ENCODE measurements around the gene HOXD12. TPM values are rescaled to one million over a fixed set of nuclear protein-coding genes. Genes with fewer than 3 reads are reported as not detected.

The HOXD12 gene
- total RNA-seq, 4 donors from 2014 or later, result not detected

- WGBS, result 10% methylated on average over 27 of the region's 27 CpGs
- no peak for DNase-seq (ENCODE audit: extremely low spot score)
- Histone ChIP-seq H3K9me3 (peaks cover 0 to 3% (median 0%) of the 10 kb centered on the region in 4 donors), H3K36me3 (no peaks in the 10 kb centered on the region), H3K27ac (replicated peaks in 1 of 4) (no peak within 1 kb of the TSS), H3K27me3 (peaks cover 5 to 100% (median 95%) of the 10 kb centered on the region in 4 donors), H3K4me3 (peak within 1 kb of the TSS in 1 of 4 donors; percentile 8), H3K4me1 (peaks cover 33 to 74% (median 71%) of the 10 kb centered on the region in 4 donors)
- intact Hi-C loops (cut with DNase I), result loop anchor here (10.0 kb wide), 1 partner anchor 1749 kb away; the partner anchor contains the start of gene SP9
- no peak for TF ChIP-seq POLR2AphosphoS5 (IDR thresholded peaks at IDR 0.05)
- TF ChIP-seq EP300 (IDR thresholded peaks at IDR 0.05), result no peak
- TF ChIP-seq CTCF (IDR thresholded peaks at IDR 0.05), result no peak
- TF ChIP-seq POLR2A (IDR thresholded peaks at IDR 0.05; ENCODE audit: low read depth), result no peak
Observed at GRCh38 chr2:176083796-176084261, 15.8 kb upstream of the HOXD12 start, which contains the start of gene EVX2. TSS of gene EVX2 (minus strand) at chr2:176083962. CDS start at chr2:176083776, 186 bp downstream.

- no peak for TF ChIP-seq POLR2AphosphoS5 (IDR thresholded peaks at IDR 0.05)
- TF ChIP-seq CTCF (IDR thresholded peaks at IDR 0.05), result no peak
- no peak for TF ChIP-seq EP300 (IDR thresholded peaks at IDR 0.05)
- TF ChIP-seq POLR2A (IDR thresholded peaks at IDR 0.05; ENCODE audit: low read depth), result no peak
- H3K27me3 ChIP-seq, result peaks cover 5 to 100% (median 94%) of the 10 kb centered on the region in 4 donors
- no peak for DNase-seq (ENCODE audit: extremely low spot score)
- 5% methylated on average over 26 of the region's 26 CpGs for WGBS
- intact Hi-C loops (cut with DNase I), result loop anchor here (10.0 kb wide), 1 partner anchor 1750 kb away; the partner anchor contains the start of gene SP9
- no peak overlapping the region for H3K27ac ChIP-seq (replicated peaks in 1 of 4)
- peaks cover 27 to 68% (median 62%) of the 10 kb centered on the region in 4 donors for H3K4me1 ChIP-seq
- peaks cover 0 to 3% (median 0%) of the 10 kb centered on the region in 4 donors for H3K9me3 ChIP-seq
- H3K4me3 ChIP-seq, result no peak overlapping the region
- no peaks in the 10 kb centered on the region for H3K36me3 ChIP-seq
Observed at GRCh38 chr2:176084611-176085119, 14.9 kb upstream of the HOXD12 start.

GRCh38 chr2:176085120-176085788, 14.3 kb upstream of the HOXD12 start:
- 5% methylated on average over 29 of the region's 40 CpGs for WGBS
- Histone ChIP-seq H3K27me3 (peaks cover 5 to 100% (median 95%) of the 10 kb centered on the region in 4 donors), H3K27ac (replicated peaks in 1 of 4) (no peak overlapping the region), H3K9me3 (peaks cover 0 to 3% (median 0%) of the 10 kb centered on the region in 4 donors), H3K4me3 (no peak overlapping the region), H3K36me3 (no peaks in the 10 kb centered on the region), H3K4me1 (peaks cover 24 to 63% (median 57%) of the 10 kb centered on the region in 4 donors)
- intact Hi-C loops (cut with DNase I), result loop anchor here (10.0 kb wide), 1 partner anchor 1750 kb away; the partner anchor contains the start of gene SP9
- no peak for DNase-seq (ENCODE audit: extremely low spot score)
- no peak for TF ChIP-seq EP300 (IDR thresholded peaks at IDR 0.05)
- TF ChIP-seq POLR2A (IDR thresholded peaks at IDR 0.05; ENCODE audit: low read depth), result no peak
- no peak for TF ChIP-seq POLR2AphosphoS5 (IDR thresholded peaks at IDR 0.05)
- no peak for TF ChIP-seq CTCF (IDR thresholded peaks at IDR 0.05)

GRCh38 chr2:176085861-176086771, 13.5 kb upstream of the HOXD12 start:
- H3K9me3 ChIP-seq, result peaks cover 0 to 3% (median 0%) of the 10 kb centered on the region in 4 donors
- intact Hi-C loops (cut with DNase I), result loop anchor here (10.0 kb wide), 1 partner anchor 1751 kb away; the partner anchor contains the start of gene SP9
- WGBS, result 5% methylated on average over 34 of the region's 46 CpGs
- H3K4me1 ChIP-seq, result peaks cover 20 to 57% (median 48%) of the 10 kb centered on the region in 4 donors
- no peaks in the 10 kb centered on the region for H3K36me3 ChIP-seq
- no peak overlapping the region for H3K4me3 ChIP-seq
- no peak for DNase-seq (ENCODE audit: extremely low spot score)
- TF ChIP-seq POLR2AphosphoS5 (IDR thresholded peaks at IDR 0.05), result no peak
- peak in 2 of 3 experiments; percentile 18 to 32 for TF ChIP-seq CTCF (IDR thresholded peaks at IDR 0.05)
- H3K27me3 ChIP-seq, result peaks cover 5 to 100% (median 91%) of the 10 kb centered on the region in 4 donors
- H3K27ac ChIP-seq (replicated peaks in 1 of 4), result no peak overlapping the region

Data from esophagus muscularis mucosa (tissue), 4 donors.